ENCODE results near the gene NRBF2.

Gene NRBF2

GRCh38 chr10:63201118-63201517 lies 68.0 kb downstream of the NRBF2 start:
- TF ChIP-seq ZNF274 (IDR thresholded peaks at IDR 0.05; ENCODE audit: low read depth, low read length) = no peak
- no peak overlapping the region for H3K4me3 ChIP-seq (ENCODE audit: low read length)

All from GM08714 (cell line).